Measurements from ENCODE around the gene PEX5L. TPM values are rescaled to one million over a fixed set of nuclear protein-coding genes. Genes with fewer than 3 reads are reported as not detected.

The PEX5L gene
- polyA plus RNA-seq, 3 donors from 2014 or later, result not detected

DNA sequence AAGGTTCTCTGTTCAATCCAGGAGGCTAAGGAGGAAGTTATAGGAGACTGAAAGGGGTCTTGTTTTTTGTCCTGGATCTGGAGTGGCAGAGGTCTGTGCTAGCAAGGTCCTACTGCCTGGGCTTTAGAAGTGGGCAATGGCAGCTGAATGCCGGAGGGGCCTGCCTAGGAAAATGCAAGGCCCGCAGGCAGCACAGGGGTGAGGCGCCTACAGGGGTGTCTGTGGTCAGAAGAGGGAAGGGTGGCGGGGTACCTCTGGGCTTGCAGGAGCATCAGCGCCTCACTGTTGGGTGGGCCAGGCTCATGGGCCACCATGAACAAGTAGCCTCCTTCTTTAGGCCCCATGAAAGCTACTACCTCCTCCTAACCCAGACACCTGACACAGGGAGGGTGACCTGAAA lies 175.4 kb downstream of the PEX5L start:
- Mint-ChIP-seq H3K9me3 (peaks cover 0 to 2% (median 0%) of the 10 kb centered on the region in 6 donors), H3K36me3 (no peaks in the 10 kb centered on the region), H3K27me3 (ENCODE audit: low read depth in 3 of 3) (peaks cover 0 to 5% (median 0%) of the 10 kb centered on the region in 3 donors), H3K4me1 (no peaks in the 10 kb centered on the region), H3K27ac (no peak overlapping the region), H3K4me3 (no peak overlapping the region)
- no peak for DNase-seq

DNA sequence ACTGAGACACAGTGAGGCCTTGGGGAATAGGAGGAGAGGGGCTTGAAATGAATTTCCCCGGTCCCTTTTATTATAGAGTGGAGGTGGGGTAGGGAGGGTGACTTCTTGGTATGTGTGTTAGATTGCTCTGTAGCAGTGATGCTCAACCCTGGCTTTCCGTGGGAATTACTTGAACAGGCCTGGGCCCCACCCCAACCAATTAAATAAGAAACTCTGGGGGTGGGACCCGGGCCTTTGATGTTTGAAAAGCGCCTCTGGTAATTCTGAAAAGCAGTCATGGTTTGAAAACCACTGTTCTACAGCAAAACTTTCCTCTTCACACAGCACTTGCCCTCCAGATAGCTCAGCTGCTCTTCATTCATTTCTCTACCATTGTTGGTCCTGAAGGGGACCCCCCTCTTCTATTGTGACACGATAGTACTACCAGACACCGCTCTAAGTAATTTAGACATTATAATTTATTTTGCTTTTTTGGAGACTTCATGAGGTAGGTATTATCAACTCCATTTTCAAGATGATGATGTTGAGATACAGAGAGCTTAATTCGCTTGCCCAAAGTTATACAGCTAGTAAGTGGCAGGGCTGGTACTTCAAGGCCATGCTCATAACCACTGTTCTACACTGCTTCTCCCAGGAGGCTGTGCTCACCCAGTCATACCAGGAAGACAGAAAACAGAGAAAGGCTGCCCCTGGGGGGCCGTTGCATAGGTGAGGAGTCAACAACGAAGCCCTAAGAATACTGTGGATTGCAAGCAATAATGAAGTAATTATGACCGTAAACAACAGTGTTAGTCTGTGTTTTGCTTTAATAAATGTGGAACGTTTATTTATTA lies 176.2 kb downstream of the PEX5L start:
- no peak overlapping the region for H3K4me3 Mint-ChIP-seq

DNA sequence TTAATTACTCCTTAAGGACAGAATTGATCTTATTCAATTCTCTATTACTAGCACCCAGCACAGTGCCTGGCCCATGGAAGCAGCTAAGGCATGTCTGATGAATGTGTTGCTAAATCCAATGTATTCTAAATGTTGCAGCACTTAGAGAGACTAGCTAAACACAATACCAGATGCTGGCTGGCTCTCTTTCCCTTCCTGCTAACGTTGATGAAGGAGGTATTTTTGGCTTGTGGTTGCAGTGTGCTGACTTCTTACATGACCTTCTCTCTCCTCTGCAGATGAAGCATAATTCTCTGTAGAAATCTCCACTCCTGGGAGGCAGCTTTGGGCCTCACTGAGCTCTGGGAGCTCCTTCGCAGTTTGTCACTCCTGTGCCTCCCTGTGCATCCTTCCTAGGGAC lies 183.6 kb downstream of the PEX5L start:
- Mint-ChIP-seq H3K36me3 (no peaks in the 10 kb centered on the region), H3K27ac (no peak overlapping the region), H3K4me1 (no peaks in the 10 kb centered on the region), H3K27me3 (ENCODE audit: low read depth in 3 of 3) (peaks cover 0 to 3% (median 0%) of the 10 kb centered on the region in 3 donors), H3K4me3 (no peak overlapping the region), H3K9me3 (peaks cover 0 to 2% (median 0%) of the 10 kb centered on the region in 6 donors)
- DNase-seq, result no peak

More for the DNA sequence above, 176.2 kb downstream of the PEX5L start:
- Mint-ChIP-seq H3K9me3 (peaks cover 0 to 2% (median 0%) of the 10 kb centered on the region in 6 donors), H3K27ac (no peak overlapping the region), H3K27me3 (ENCODE audit: low read depth in 3 of 3) (peaks cover 0 to 5% (median 0%) of the 10 kb centered on the region in 3 donors), H3K36me3 (no peaks in the 10 kb centered on the region), H3K4me1 (no peaks in the 10 kb centered on the region)
- no peak for DNase-seq

DNA sequence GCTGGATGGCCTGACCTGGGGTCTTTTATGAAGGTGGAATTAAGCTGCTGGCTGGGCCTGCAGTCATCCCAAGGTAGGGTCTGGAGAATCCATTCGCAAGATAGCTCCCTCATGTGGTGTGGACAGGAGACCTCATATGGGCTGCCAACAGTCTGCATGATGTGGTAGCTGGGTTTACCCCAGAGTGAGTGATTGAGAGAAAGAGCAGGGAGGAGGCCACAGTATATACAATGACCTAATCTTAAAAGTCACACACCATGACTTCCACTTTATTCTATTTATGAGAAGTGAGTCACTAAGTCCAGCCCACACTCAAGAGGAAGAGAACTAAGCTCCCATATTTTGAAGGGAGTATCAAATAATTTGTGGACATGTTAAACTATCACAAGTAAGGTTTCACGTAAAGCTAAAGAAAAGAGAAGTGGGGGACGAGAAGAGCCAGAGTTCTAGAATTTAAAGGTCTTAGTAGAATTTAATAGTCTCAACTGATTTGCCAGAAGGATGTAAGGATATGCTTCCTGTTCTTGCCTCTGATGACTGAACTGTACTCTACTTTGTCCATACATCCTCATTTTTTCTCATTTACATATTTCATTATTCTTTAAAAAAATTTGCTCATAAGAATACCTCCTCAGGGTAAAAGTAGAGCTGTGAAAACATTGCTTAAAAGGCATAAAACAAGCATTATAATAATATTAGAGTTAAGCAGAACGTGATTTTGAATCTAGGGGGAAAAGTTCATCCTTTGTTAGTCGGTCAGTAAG lies 184.4 kb downstream of the PEX5L start:
- peaks cover 0 to 2% (median 0%) of the 10 kb centered on the region in 6 donors for H3K9me3 Mint-ChIP-seq
- no peak overlapping the region for H3K4me3 Mint-ChIP-seq
- DNase-seq, result no peak
- no peak overlapping the region for H3K27ac Mint-ChIP-seq
- peaks cover 0 to 3% (median 0%) of the 10 kb centered on the region in 3 donors for H3K27me3 Mint-ChIP-seq (ENCODE audit: low read depth in 3 of 3)
- no peaks in the 10 kb centered on the region for H3K4me1 Mint-ChIP-seq
- H3K36me3 Mint-ChIP-seq, result no peaks in the 10 kb centered on the region

DNA sequence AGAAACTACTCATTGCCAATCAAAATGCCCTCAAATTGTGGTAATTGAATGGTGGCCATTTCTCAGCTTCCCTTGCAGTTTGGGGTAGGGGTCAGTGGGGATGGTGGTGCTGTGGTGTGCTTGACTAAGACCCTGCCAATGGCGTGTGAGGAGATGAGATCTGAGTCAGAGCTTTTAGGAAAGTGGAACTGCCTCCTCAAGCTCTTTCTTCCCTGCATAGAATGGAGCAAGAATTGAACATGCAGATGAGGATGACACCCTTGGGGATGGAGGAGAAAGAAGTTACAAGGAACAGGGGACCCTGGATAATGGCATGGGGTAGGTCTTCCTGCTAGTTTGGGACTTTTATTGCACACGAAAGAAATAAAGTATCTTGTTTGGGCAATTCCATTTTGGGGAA lies 188.0 kb downstream of the PEX5L start:
- Mint-ChIP-seq H3K27me3 (ENCODE audit: low read depth in 3 of 3) (peaks cover 0 to 3% (median 0%) of the 10 kb centered on the region in 3 donors), H3K4me1 (no peaks in the 10 kb centered on the region), H3K9me3 (no peaks in the 10 kb centered on the region), H3K27ac (no peak overlapping the region), H3K36me3 (no peaks in the 10 kb centered on the region), H3K4me3 (no peak overlapping the region)
- no peak for DNase-seq

DNA sequence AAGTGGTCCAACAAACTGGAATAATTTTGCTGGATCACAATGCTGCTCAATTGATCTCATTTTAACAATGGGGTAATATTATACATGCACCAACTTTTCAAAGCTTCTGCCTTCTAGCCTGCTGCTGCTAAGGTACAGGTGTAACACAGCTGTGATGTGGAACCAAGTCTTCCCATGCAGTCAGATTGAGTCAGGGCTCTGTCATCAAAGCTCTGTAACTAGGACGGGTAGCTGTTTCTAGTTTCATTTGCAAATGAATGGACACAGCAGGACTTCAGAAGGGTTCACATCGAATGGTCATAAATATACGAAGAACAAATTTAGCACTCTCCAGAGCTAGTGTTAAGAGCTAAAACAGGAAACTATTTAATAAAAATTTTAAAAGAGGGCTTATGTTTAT lies 194.7 kb downstream of the PEX5L start:
- no peak for DNase-seq
- no peak overlapping the region for H3K4me3 Mint-ChIP-seq
- H3K27ac Mint-ChIP-seq, result no peak overlapping the region
- H3K4me1 Mint-ChIP-seq, result no peaks in the 10 kb centered on the region
- H3K9me3 Mint-ChIP-seq, result peaks cover 0 to 2% (median 0%) of the 10 kb centered on the region in 6 donors
- no peaks in the 10 kb centered on the region for H3K36me3 Mint-ChIP-seq
- H3K27me3 Mint-ChIP-seq (ENCODE audit: low read depth in 3 of 3), result peaks cover 4 to 8% (median 5%) of the 10 kb centered on the region in 3 donors

DNA sequence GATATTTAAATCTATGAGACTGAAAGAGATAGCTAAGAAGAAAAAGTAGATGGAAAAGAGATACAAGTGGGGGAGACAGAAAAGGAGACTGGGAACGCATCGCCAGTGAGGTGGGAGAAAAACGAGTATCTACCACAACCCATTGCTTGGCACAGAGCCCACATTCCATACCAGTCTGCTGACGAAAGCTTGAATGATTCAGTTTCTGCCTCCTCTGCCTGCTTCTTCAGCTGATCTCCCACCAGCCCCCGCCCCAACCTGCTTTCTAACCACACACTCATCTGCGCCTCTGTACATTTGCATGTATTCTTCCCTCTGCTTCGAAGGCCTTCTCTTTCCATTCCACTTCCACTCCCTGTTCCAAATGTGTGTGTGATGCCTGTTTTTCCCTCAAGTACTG lies 195.8 kb downstream of the PEX5L start:
- no peaks in the 10 kb centered on the region for H3K36me3 Mint-ChIP-seq
- no peak overlapping the region for H3K4me3 Mint-ChIP-seq
- H3K9me3 Mint-ChIP-seq, result peaks cover 0 to 2% (median 0%) of the 10 kb centered on the region in 6 donors
- no peaks in the 10 kb centered on the region for H3K4me1 Mint-ChIP-seq
- no peak overlapping the region for H3K27ac Mint-ChIP-seq
- H3K27me3 Mint-ChIP-seq (ENCODE audit: low read depth in 3 of 3), result peaks cover 4 to 8% (median 5%) of the 10 kb centered on the region in 3 donors
- DNase-seq, result no peak

DNA sequence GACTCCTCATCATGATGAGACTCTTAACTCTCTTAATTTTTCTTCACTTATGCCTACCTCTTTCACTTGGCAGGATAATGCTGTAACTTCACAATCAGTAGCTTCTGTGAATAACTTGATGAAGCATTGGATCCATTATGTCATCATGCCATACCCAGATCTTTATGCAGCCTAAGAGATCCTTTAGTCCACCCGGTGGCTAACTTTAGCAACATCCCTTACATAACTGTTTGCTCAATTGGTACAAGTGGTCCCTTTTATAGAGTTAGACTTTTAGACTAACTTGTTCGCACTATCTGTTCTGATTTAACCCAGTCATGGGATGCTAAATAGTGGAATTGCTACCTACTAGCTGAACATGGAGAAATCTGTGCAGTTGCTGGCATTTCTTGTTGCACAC lies 199.4 kb downstream of the PEX5L start:
- Mint-ChIP-seq H3K36me3 (no peaks in the 10 kb centered on the region), H3K27me3 (ENCODE audit: low read depth in 3 of 3) (peaks cover 4 to 8% (median 5%) of the 10 kb centered on the region in 3 donors)

DNA sequence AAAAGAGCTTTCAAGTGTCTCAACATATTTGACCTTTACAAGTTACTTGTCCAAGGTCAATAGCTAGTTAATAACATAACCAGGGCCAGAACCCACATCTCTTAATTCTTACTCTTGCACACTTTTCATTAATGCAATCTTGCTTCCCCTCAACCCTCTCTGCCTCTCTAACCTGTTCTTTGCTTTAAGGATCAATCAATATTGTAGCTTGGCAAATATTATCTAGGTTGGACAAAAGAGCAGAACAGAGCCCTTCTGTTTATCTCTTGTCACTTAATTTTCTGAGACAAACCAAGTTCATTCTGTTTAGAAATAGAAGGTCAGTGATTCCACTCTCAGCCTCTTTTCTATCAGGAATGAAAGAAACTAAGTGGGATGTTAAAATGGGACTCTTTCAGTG lies 203.4 kb downstream of the PEX5L start:
- H3K4me1 Mint-ChIP-seq, result no peaks in the 10 kb centered on the region
- H3K4me3 Mint-ChIP-seq, result no peak overlapping the region
- H3K9me3 Mint-ChIP-seq, result peaks cover 0 to 2% (median 0%) of the 10 kb centered on the region in 6 donors
- H3K27ac Mint-ChIP-seq, result no peak overlapping the region
- DNase-seq, result no peak
- H3K36me3 Mint-ChIP-seq, result no peaks in the 10 kb centered on the region
- peaks cover 0 to 3% (median 0%) of the 10 kb centered on the region in 3 donors for H3K27me3 Mint-ChIP-seq (ENCODE audit: low read depth in 3 of 3)

More for the DNA sequence above, 199.4 kb downstream of the PEX5L start:
- Mint-ChIP-seq H3K27ac (no peak overlapping the region), H3K9me3 (peaks cover 0 to 2% (median 0%) of the 10 kb centered on the region in 6 donors), H3K4me3 (no peak overlapping the region), H3K4me1 (no peaks in the 10 kb centered on the region)
- no peak for DNase-seq

DNA sequence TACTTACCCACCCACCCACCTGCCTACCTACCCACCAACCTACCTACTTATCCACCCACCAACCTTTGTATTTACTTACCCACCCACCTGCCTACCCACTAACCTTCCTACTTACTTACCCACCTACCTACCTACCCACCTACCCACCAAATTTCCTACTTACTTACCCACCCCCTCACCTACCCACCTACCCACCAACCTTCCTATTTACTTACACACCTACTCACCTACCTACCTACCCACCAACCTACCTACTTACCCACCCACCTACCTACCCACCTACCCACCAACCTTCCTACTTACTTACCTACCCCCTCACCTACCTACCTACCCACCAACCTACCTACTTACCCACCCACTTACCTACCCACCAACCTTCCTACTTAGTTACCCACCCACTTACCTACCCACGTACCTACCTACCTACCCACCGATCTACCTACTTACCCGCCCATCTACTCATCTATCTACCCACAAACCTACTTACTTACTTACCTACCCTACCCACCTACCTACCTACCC lies 204.3 kb downstream of the PEX5L start:
- no peaks in the 10 kb centered on the region for H3K4me1 Mint-ChIP-seq
- H3K4me3 Mint-ChIP-seq, result no peak overlapping the region
- H3K27ac Mint-ChIP-seq, result no peak overlapping the region
- H3K27me3 Mint-ChIP-seq (ENCODE audit: low read depth in 3 of 3), result peaks cover 0 to 3% (median 0%) of the 10 kb centered on the region in 3 donors
- no peaks in the 10 kb centered on the region for H3K36me3 Mint-ChIP-seq
- no peak for DNase-seq
- H3K9me3 Mint-ChIP-seq, result peaks cover 0 to 2% (median 0%) of the 10 kb centered on the region in 6 donors

DNA sequence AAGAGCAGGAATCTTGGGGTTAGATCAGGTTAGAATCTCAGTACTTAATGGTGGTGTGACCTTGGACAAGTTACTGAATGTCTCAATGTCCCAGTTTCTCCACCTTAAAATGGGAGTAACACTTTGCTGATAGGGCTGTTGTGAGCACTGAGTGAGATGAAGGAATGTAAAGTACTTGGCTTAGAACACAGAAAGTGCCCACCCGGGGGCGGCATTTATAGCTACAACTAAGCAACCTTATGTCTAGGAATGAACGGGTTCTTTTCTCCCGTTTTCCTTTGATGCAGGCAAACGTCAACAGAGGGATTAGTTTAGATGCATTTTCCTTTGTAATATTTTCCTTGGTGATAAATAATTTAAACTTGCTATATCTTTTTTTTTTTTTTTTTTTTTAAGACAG lies 207.3 kb downstream of the PEX5L start:
- H3K9me3 Mint-ChIP-seq, result peaks cover 0 to 2% (median 0%) of the 10 kb centered on the region in 6 donors
- no peak for DNase-seq

DNA sequence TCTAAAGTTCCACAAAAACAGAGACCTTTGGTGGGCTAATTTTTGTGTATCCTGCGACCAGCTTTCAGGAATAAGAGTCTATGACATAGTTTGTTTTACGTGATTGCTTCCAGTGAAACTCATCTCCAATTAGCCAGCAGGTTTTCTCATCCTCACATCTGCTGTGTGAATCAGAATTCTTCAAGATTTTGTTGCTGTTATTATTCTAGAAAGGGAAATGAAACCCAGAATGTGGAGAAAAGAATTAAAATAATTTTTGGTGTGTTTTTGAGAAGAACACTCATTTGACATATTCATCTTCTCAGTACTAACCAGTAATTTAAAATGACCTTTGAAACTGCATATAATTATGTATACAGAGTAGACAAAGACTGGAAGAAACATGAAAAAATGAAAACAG lies 208.0 kb downstream of the PEX5L start:
- no peaks in the 10 kb centered on the region for H3K4me1 Mint-ChIP-seq
- H3K36me3 Mint-ChIP-seq, result no peaks in the 10 kb centered on the region
- no peak for DNase-seq
- no peak overlapping the region for H3K4me3 Mint-ChIP-seq
- H3K9me3 Mint-ChIP-seq, result peaks cover 0 to 2% (median 0%) of the 10 kb centered on the region in 6 donors
- peaks cover 0 to 4% (median 3%) of the 10 kb centered on the region in 3 donors for H3K27me3 Mint-ChIP-seq (ENCODE audit: low read depth in 3 of 3)
- no peak overlapping the region for H3K27ac Mint-ChIP-seq

More for the DNA sequence above, 207.3 kb downstream of the PEX5L start:
- Mint-ChIP-seq H3K36me3 (no peaks in the 10 kb centered on the region), H3K4me3 (no peak overlapping the region), H3K4me1 (no peaks in the 10 kb centered on the region), H3K27me3 (ENCODE audit: low read depth in 3 of 3) (peaks cover 0 to 4% (median 3%) of the 10 kb centered on the region in 3 donors), H3K27ac (no peak overlapping the region)

DNA sequence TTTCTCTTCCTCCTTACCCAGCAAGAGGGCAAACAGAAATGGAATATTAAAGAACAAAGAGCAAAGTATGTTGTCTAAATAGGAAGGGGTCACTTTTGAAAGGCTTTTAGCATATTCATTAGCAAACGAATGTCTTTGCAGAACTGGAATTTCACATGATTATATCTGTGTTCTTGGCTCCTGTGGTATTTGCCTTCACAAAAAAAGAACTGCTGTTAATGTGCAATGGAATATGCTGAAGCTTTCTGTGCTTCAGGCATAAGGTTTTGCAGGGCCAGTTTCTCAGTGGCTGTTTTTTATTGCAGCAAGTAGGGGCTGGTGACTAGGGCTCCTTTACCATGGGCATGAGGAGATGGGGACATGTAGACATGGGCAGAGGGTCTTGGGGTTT lies 210.5 kb downstream of the PEX5L start:
- Mint-ChIP-seq H3K4me3 (no peak overlapping the region), H3K9me3 (peaks cover 0 to 4% (median 0%) of the 10 kb centered on the region in 6 donors), H3K27ac (no peak overlapping the region), H3K36me3 (no peaks in the 10 kb centered on the region), H3K4me1 (no peaks in the 10 kb centered on the region), H3K27me3 (ENCODE audit: low read depth in 3 of 3) (peaks cover 0 to 5% (median 0%) of the 10 kb centered on the region in 3 donors)
- DNase-seq, result no peak
